LoVo (cell line): Measurements from ENCODE around the gene KCP.

ENCODE experiments used
- DNase-seq: peaks from one replicate; pipeline ENCODE4 v3.0.0-alpha.2; 2016; ENCODE audit warnings: low spot score

Gene KCP

DNA sequence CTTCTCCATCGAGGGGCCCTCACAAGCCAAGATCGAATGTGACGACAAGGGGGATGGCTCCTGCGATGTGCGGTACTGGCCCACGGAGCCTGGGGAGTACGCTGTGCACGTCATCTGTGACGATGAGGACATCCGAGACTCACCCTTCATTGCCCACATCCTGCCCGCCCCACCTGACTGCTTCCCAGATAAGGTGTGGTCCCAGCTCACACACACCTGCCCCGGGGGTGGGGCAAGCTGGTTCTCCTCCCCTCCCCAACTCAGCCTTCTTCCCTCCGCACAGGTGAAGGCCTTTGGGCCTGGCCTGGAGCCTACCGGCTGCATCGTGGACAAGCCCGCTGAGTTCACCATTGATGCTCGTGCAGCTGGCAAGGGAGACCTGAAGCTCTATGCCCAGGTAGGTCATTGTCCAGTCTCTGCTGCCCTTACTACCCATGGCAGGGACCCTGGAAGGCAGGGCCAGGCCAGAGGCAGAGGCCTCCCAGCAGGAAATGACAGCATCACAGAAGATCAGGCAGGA lies 69.3 kb downstream of the KCP start:
- DNase-seq: no peak

- DNase-seq: no peak
Observed at GRCh38 chr7:128840326-128841170, 70.0 kb downstream of the KCP start.

GRCh38 chr7:128839751-128840177 lies 70.7 kb downstream of the KCP start:
- DNase-seq: no peak

DNA sequence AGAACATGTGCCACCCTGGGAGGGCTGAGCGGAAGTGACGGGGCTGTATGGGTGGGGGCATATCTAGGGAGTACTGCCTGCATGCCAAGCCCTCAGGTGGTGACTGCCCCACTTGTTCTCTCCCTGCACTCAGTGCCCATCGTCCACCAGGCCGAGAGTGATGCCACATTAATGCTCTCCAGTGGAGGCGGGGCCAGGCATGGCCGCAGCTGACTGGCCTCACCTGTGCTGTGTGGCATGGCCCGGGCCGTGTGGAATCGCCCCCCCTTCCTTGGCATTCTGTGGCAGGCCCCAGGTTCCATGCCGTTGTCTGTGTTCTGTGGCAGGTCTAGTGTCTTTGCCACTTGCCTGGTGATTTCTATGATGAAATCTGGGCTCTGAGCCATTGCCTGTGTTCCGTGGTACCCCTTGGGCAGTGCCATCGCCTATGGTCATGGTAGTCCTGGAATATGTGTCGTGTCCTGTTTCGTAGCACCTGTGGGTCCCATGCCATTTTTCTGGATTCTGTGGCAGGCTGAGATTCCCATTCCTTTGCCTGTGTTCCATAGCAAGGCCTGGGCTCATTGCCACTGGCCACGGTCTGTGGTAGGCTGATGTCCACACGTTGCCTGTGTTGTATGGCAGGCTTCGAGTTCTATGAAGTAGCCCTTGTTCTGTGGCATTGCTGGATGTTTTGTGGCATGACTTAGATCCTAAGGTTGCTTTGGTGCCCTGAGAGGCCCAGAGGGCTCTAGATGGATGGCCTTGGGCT lies 71.4 kb downstream of the KCP start:
- DNase-seq: no peak

DNA sequence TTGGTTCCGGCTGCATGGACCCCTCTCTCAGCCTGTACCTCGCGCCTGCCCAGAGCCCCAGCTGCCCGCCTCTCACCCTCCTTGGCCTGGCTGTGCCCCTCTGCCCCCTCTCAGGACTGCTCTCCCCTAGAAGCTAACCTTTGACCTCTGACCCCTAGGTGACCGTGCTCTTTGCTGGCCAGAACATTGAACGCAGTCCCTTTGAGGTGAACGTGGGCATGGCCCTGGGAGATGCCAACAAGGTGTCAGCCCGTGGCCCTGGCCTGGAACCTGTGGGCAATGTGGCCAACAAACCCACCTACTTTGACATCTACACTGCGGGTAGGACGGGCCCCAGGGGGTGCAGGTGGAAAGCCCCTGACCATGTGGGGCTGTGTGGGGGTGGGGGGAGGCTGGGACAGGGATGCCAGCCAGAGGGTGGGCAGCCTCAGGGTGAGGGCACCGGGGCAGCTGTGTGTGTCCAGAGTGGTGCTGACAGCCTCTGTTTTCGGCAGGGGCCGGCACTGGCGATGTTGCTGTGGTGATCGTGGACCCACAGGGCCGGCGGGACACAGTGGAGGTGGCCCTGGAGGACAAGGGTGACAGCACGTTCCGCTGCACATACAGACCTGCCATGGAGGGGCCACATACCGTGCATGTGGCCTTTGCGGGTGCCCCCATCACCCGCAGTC lies 72.3 kb downstream of the KCP start:
- no peak for DNase-seq

GRCh38 chr7:128837521-128837921 lies 73.0 kb downstream of the KCP start:
- no peak for DNase-seq

DNA sequence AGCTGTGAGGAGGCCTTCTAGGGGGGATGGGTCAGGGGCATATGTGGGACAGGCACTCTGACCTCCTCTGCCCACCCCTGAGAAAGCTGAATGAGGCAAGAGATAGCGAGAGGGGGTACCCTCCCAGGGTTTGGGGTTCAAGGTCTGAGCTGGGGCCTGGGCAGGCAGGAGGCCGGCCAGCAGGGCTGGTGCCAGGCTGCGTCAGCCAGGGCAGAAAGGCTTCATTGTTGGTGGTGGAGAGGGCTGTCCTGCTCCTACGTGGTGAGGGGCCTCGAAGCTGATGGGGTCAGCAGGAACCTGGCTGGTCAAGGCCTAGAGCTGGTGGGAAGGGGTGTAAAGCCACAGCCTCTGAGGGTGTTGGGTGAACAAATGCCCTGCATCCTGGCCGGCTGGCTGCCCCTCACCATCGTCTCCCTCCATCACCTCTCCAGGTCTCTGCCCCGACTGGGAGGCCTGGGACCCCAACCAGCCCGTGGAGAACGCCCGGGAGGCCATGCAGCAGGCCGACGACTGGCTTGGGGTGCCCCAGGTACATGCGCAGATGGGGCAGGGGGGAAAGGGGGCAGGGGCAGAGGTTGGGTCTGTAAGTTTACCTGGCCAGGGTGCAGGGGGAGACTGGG lies 73.7 kb downstream of the KCP start:
- DNase-seq: no peak

DNA sequence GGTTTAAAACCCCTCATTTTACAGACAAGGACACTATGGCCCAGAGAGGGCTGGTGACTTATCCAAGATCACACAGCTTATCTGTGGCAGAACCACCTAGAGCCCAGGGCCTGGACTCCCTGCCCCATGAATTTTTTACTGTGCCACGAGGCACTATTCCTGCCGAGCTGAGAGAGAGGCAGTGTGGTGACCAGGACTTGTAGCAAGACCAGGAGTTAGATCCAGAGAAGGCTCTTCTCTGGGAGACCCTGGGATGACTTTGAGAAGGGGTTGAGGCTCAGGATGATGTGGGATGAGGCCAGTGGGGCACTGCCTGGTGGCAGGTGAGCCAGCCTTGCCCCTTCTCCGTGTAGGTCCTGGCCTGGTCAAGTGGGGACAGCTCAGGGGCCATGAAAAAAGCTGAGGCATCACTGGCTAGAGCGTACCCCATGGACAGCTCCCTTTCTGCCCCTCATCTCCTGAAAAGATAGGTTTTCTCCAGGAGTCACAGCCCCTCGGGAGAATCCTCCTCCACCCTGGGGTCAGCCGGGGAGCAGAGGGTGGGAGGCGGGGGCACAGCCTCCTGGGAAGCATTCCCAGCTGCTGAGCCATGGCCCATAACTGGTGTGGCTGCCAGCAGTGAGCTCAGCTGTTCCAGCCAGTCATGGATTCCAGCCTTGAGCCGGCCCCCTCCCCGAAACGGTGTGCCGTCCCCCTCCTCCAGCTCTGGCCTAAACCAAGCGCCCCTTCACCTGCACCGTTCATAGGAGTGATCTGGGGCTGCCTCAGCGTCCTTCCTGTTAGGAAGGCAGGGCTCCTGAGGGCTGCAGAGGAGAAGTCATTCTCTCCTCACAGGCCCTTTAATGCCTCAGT lies 74.5 kb downstream of the KCP start:
- DNase-seq: no peak

- no peak for DNase-seq
Observed at GRCh38 chr7:128835231-128835751, 75.2 kb downstream of the KCP start.

DNA sequence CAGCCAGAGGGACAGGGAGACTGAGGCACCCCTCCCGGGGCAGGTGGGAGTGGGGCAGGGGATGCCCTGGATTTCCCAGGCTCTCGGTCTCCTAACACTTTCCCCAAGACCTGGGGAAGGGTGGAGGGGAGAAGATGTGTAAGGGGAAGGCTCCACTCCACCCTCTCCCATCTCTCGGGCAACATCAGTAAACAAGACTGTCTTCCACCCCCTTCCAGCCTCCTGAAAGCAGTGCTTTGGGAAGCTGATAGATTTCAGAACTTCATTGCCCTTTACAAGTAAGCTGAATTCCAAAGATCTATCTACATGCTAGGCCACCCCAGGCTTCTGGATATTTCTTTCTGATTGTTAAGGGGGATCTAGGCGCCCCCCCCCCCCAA lies 76.6 kb downstream of the KCP start:
- DNase-seq: no peak

DNA sequence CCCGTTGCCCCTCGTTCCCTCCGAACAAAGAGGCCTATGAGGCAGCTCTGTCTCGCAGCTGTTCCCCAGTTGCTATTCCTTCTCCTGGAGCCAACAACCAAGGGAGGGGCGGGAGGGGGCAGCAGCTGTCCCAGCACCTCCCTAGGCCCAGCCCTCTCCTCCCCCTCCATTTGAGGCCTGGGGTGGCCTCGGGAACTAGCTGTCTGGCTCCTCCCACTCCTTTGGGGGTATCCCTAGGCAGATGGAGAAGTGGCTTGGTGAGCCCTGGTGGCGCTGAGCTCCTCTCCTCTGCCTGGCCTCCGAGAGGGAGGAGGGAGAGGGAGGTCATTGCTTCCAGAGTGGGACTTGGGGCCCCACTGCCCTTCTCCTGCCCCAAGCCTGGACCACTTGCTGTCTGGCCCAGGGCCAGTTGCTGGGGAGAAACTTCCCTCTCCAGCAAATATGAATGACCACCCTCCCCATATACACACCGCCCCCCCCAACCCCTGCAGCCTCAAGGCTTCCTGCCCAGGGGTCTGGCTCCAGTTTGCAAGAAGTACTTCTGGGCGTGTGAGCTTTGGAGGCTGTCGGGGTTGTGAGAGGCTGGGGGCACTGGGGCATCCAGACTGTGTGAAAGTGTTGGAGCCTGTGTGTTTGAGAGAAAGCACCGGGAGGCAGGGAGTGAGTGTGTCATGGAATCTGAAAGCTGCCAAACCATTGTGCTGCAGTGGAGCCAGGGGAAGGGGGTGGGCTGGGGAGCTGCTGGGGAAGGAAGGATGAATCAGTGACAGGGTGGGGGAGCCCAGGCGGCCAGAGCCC lies 77.2 kb downstream of the KCP start:
- DNase-seq: no peak

GRCh38 chr7:128832880-128833147 lies 77.7 kb downstream of the KCP start:
- no peak for DNase-seq

DNA sequence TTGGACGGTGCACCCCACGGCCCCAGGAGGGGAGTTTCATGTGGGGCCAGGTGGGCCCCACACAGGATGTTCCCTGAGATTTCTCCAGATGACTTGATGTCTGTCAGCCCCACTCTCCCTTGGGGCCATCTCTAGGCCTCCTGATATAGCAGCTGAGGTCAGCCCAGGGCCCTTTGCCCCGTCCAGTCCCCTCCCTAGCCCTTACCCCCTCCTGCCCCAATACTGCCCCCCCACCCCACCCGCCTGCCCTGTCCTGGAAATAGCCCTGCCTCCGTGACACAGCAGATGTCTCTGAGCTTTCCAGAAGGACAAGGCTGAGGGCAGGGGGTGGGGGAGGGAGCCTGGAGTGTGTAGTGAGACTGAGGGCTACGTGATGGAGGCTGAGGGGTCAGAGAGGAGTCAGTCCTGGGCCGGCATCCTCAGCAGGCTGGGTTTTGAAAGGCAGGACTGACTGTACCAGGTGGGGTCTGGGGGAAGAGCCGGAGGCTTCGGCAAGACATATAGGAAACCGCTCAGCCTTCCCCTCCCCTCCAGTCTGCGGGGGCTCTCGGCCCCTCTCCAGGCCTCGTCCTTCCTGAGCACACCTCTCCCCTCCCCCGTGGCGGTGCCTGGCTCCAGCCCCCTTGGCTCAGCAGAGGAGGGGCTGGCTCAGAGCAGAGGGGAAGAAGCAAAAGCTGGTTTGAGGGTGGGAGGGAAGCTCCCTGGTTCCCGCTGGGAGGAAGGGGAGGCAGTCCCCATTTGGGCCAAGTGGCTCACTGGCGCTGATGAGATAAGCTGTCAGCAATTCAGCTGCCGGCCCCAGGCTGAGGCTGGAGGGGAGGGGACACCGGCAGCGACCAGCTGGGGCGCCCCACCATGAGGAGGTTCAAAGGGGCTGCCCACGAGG lies 78.3 kb downstream of the KCP start:
- DNase-seq: no peak

DNA sequence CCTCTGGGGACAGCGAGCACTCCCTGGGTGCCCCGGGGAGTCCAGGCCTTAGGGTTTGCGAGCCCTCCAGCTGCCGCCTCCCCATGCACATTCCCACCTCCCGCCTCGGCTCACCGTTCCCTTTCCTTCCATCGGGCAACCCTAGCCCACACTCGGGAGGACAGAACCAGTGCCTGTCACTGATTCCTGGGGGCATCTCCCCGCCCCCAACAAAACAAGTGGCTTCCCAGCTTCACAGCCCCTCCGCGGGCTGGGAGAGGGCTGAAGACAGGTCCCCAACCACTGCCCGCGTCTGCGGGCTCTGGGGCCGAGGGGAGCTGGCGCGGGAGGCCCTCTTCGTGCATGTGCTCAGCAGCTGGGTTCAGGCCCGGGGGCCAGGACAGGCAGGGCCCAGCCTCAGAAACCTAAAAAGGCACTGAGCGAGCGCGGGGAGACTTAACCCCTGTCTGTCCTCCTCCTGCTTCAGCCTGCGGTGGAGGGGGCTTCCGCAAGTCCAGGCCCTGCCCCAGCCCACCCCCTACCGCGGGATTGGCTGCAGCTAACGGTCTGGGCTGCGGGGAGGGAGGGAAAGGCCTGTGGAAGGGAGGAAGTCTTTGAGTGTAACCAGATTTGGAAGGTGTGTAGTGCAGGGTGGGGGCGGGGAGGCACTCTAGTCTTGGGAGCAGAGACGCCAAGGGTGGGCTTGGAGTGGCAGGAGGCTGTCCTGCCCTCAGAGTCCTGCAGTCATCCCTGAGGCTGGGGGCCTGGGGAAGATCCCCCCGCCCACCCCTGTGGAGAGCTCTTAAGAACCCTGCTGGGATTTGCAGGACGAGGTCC lies 79.1 kb downstream of the KCP start:
- DNase-seq: no peak

GRCh38 chr7:128830231-128831177 lies 80.0 kb downstream of the KCP start, which contains the start of gene FLNC:
FLNC (plus strand) TSS chr7:128830406; CDS start chr7:128830638, 232 bp downstream.
- DNase-seq: no peak

- no peak for DNase-seq
Observed at GRCh38 chr7:128829391-128830166, 80.9 kb downstream of the KCP start.
